ENCODE data around the gene GABPB1.
A peak's percentile ranks its signal among the peaks of the same experiment; 100 is the strongest.

The GABPB1 gene

DNA sequence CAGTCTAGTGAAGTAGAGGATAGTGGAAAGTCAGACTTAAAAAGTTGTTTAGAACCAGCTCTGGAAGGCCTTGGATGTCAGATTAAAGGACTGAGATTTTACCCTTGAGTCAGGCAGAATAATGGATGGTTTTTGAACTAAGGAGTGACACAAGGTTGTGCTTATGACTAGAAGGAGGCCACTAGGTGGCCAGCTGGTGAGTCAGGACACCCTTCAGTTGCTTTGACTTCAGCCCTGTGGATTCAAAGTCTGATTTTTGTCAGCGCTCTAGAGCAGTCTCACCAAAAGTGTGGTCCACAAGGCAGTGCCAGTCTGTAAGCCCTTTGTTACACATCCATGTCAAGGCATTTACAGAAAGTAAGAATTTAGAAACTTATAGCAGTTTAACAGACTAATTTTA is 3.8 kb upstream of the GABPB1 start:
- TF ChIP-seq, protein P1, sequence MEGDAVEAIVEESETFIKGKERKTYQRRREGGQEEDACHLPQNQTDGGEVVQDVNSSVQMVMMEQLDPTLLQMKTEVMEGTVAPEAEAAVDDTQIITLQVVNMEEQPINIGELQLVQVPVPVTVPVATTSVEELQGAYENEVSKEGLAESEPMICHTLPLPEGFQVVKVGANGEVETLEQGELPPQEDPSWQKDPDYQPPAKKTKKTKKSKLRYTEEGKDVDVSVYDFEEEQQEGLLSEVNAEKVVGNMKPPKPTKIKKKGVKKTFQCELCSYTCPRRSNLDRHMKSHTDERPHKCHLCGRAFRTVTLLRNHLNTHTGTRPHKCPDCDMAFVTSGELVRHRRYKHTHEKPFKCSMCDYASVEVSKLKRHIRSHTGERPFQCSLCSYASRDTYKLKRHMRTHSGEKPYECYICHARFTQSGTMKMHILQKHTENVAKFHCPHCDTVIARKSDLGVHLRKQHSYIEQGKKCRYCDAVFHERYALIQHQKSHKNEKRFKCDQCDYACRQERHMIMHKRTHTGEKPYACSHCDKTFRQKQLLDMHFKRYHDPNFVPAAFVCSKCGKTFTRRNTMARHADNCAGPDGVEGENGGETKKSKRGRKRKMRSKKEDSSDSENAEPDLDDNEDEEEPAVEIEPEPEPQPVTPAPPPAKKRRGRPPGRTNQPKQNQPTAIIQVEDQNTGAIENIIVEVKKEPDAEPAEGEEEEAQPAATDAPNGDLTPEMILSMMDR (conservative IDR thresholded peaks at IDR 0.05; ENCODE audit: low read depth, low read length), result peak; percentile 44
- Histone ChIP-seq H3K36me3 (ENCODE audit: insufficient read depth) (no peaks in the 10 kb centered on the region), H3K27ac (no peak overlapping the region), H3K4me2 (no peak overlapping the region), H3K27me3 (ENCODE audit: insufficient read depth, low read depth) (no peaks in the 10 kb centered on the region), H3K4me1 (ENCODE audit: low read depth, poor library complexity, severe bottlenecking) (peaks cover 13% of the 10 kb centered on the region), H4K20me1 (ENCODE audit: insufficient read depth) (no peaks in the 10 kb centered on the region), H3K9ac (no peak overlapping the region), H2AFZ (ENCODE audit: low read depth) (no peak overlapping the region), H3K4me3 (IDR thresholded peaks at IDR 0.05; ENCODE audit: insufficient read depth, low read depth, low read length) (no peak overlapping the region), H3K79me2 (ENCODE audit: insufficient read depth, low read depth) (peaks cover 36% of the 10 kb centered on the region)

DNA sequence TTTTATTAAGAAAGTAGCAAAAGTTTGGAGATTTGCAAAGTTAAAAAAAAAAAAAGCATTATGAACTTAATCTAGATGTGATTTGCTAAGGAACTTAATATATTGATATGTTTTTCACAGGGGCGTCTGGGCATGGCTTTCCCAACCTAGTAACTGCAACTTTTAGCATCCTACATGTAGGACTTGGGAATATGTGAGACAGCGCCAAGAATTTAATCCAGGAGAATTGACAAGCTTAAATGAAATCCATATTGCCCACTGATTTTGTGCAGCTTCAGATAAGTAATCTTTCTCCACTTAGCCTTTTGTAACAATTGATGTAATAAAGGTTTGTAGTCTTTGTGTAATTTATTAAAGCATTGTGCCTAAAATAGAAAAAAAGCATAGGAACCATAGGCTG is 982 bp upstream of the GABPB1 start:
- H3K4me1 ChIP-seq (ENCODE audit: low read depth, poor library complexity, severe bottlenecking), result peaks cover 30% of the 10 kb centered on the region

DNA sequence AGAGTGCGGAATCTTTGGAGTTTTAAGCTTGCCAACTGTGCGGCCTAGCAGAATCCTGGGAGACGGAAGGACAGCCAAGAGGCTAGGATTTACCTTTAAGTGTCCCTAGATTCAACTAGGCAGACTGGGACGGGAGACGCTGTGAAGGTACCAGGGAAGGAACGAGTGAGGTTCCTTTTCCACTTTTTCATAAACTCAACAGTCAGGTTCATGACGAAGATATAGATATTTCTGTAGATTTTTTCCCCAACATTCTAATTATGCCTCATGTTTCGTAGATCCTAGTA is 564 bp upstream of the GABPB1 start:
- Histone ChIP-seq H3K4me2 (peak overlapping the region; percentile 81), H3K79me2 (ENCODE audit: insufficient read depth, low read depth) (peaks cover 68% of the 10 kb centered on the region), H4K20me1 (ENCODE audit: insufficient read depth) (0 out of 2 replicates have a peak, but pooled peaks cover 2% of the 10 kb centered on the region), H2AFZ (ENCODE audit: low read depth) (peak overlapping the region; percentile 80), H3K4me1 (ENCODE audit: low read depth, poor library complexity, severe bottlenecking) (peaks cover 34% of the 10 kb centered on the region), H3K9ac (peak overlapping the region; percentile 100), H3K36me3 (ENCODE audit: insufficient read depth) (no peaks in the 10 kb centered on the region), H3K27ac (peak overlapping the region; percentile 97), H3K4me3 (IDR thresholded peaks at IDR 0.05; ENCODE audit: insufficient read depth, low read depth, low read length) (peak overlapping the region; percentile 35), H3K27me3 (ENCODE audit: insufficient read depth, low read depth) (no peaks in the 10 kb centered on the region)
- TF ChIP-seq, protein P1 (conservative IDR thresholded peaks at IDR 0.05; ENCODE audit: low read depth, low read length), result no peak

More for the DNA sequence above, 982 bp upstream of the GABPB1 start:
- H3K9ac ChIP-seq, result peak overlapping the region; percentile 100
- H3K79me2 ChIP-seq (ENCODE audit: insufficient read depth, low read depth), result peaks cover 64% of the 10 kb centered on the region
- H3K4me2 ChIP-seq, result peak overlapping the region; percentile 81
- H4K20me1 ChIP-seq (ENCODE audit: insufficient read depth), result no peaks in the 10 kb centered on the region
- TF ChIP-seq, protein P1 (conservative IDR thresholded peaks at IDR 0.05; ENCODE audit: low read depth, low read length), result no peak
- peak overlapping the region; percentile 97 for H3K27ac ChIP-seq
- no peaks in the 10 kb centered on the region for H3K27me3 ChIP-seq (ENCODE audit: insufficient read depth, low read depth)
- H2AFZ ChIP-seq (ENCODE audit: low read depth), result peak overlapping the region; percentile 80; the same call in 1 of the 2 replicates
- no peaks in the 10 kb centered on the region for H3K36me3 ChIP-seq (ENCODE audit: insufficient read depth)
- H3K4me3 ChIP-seq (IDR thresholded peaks at IDR 0.05; ENCODE audit: insufficient read depth, low read depth, low read length), result peak overlapping the region; percentile 35

DNA sequence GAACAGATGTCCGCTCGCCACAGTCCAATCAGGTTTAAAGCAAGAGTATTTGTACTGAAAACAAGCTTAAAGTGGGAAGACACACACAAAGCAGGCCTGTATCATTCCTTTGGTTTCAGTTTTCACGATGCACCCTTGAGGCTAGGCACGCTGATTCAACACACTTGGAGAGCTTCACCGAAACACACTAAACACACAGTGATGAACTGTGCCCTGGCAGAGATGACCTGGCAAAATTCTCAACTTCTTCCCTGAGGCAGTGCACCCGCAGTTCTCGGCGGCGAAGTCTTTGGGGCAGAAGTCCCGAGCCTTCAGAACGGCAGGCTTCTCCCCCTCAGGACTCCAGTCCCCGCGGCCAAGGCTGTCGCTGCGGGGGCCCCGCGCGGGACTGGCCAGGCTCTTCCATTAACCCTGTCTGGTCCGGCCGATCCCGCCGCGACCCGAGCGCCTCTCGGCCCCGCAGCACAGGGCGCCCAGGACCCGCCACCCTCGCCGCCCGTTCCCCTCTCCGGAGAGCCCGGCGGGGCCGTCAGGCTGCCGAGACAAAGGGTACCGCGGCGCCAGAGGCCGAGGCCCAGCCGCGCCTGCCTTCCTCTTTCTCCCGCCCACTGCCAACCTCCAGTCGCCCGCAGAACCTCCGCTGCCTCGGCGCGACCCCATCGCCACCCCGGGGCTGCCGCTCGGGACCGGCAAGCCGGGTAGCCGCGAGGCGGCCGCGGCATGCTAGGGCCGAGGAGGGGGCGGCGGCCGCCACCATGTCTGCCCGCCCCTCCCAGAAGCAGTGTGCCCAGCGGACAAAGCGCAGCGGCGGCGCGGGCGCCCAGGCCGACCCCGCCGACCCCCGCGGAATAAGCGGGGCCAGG is 792 bp downstream of the GABPB1 start:
- no peaks in the 10 kb centered on the region for H3K36me3 ChIP-seq (ENCODE audit: insufficient read depth)
- TF ChIP-seq, protein P1 (conservative IDR thresholded peaks at IDR 0.05; ENCODE audit: low read depth, low read length), result no peak
- no peak overlapping the region for H3K4me3 ChIP-seq (IDR thresholded peaks at IDR 0.05; ENCODE audit: insufficient read depth, low read depth, low read length)
- peaks cover 47% of the 10 kb centered on the region for H3K4me1 ChIP-seq (ENCODE audit: low read depth, poor library complexity, severe bottlenecking)
- H4K20me1 ChIP-seq (ENCODE audit: insufficient read depth), result 0 out of 2 replicates have a peak, but pooled peaks cover 5% of the 10 kb centered on the region
- H3K79me2 ChIP-seq (ENCODE audit: insufficient read depth, low read depth), result peaks cover 81% of the 10 kb centered on the region
- peak overlapping the region; percentile 97 for H3K27ac ChIP-seq
- peak overlapping the region; percentile 80 for H2AFZ ChIP-seq (ENCODE audit: low read depth)
- no peaks in the 10 kb centered on the region for H3K27me3 ChIP-seq (ENCODE audit: insufficient read depth, low read depth)
- H3K4me2 ChIP-seq, result peak overlapping the region; percentile 88
- peak overlapping the region; percentile 100 for H3K9ac ChIP-seq

Data from KMS-11 (cell line).